Amygdala (tissue), 56 donors: ENCODE results near the gene BBS1.
"Not testable (repeated sequence)": the region's sequence is repeated elsewhere in the genome, so short reads cannot be mapped to it uniquely, and the experiment has no call there.

Experiments used
- DNase-seq, 56 donors: peaks; one replicate each; lab custom pipeline; 2025; lab: John Stamatoyannopoulos, UW

The BBS1 gene

GRCh38 chr11:66568124-66568916 is 57.9 kb downstream of the BBS1 start, which contains the start of gene CTSF:
TSS of gene CTSF (minus strand) at chr11:66568606. CDS start at chr11:66568486, 120 bp downstream.
- DNase-seq = peak; percentile 55 to 96 (median 86)

- no peak for DNase-seq
Measured at GRCh38 chr11:66569076-66569475, 58.6 kb downstream of the BBS1 start.

GRCh38 chr11:66570079-66570849 is 59.8 kb downstream of the BBS1 start:
- no peak for DNase-seq

GRCh38 chr11:66570850-66571180 is 60.4 kb downstream of the BBS1 start:
- no peak for DNase-seq

- peak in 46 of 56 donors; percentile 4 to 77 (median 47) for DNase-seq
Measured at GRCh38 chr11:66579017-66579606, 68.7 kb downstream of the BBS1 start.

- DNase-seq = no peak
Measured at GRCh38 chr11:66580803-66581202, 70.4 kb downstream of the BBS1 start.

- no peak for DNase-seq
Measured at GRCh38 chr11:66581261-66581660, 70.8 kb downstream of the BBS1 start.

- not testable (repeated sequence) for DNase-seq
Measured at GRCh38 chr11:66582565-66583147, 72.2 kb downstream of the BBS1 start.
